GM23338 (cell line): ENCODE data around the gene DLX3. TPM values are rescaled to one million over a fixed set of nuclear protein-coding genes. Genes with fewer than 3 reads are reported as not detected.
A peak's percentile ranks its signal among the peaks of the same experiment; 100 is the strongest.

Source experiments
- ATAC-seq: fragments of 200-7000 bp; cut with Tn5 transposase; 3 replicates; pipeline ENCODE4 v1.9.1; 2020
- DNase-seq: peaks from one replicate; pipeline ENCODE4 v3.0.0-alpha.2; 2015; ENCODE audit warnings: low spot score
- H2AFZ ChIP-seq: fragments of 200-600 bp; sonication (generic); 2 replicates; pipeline ENCODE4 v1.8.0; 2016; ENCODE audit warnings: antibody characterized with exemption, mild to moderate bottlenecking, moderate library complexity
- H3F3A ChIP-seq: fragments of 200-600 bp; sonication (generic); replicated peaks from 2 replicates; pipeline ENCODE4 v1.8.0; 2017; ENCODE audit warnings: antibody characterized with exemption, mixed run types, low read depth
- H3K27ac ChIP-seq: fragments of 200-600 bp; sonication (generic); 2 replicates; pipeline ENCODE4 v1.6.1; 2016; ENCODE audit warnings: low read depth
- H3K27me3 ChIP-seq: fragments of 200-600 bp; sonication (generic); 2 replicates; pipeline ENCODE4 v1.8.0; 2016; ENCODE audit warnings: mild to moderate bottlenecking, mixed run types, moderate library complexity; ENCODE audit not compliant: insufficient read depth
- H3K36me3 ChIP-seq: fragments of 200-600 bp; sonication (generic); 2 replicates; pipeline ENCODE4 v1.8.0; 2016; ENCODE audit warnings: mild to moderate bottlenecking; ENCODE audit not compliant: insufficient read depth
- H3K4me1 ChIP-seq: fragments of 200-600 bp; sonication (generic); 2 replicates; pipeline ENCODE4 v1.8.0; 2016; ENCODE audit warnings: mild to moderate bottlenecking, moderate library complexity; ENCODE audit not compliant: insufficient read depth
- H3K4me2 ChIP-seq: fragments of 200-600 bp; sonication (generic); 2 replicates; pipeline ENCODE4 v1.7.1; 2017; ENCODE audit warnings: mixed run types
- H3K4me3 ChIP-seq: fragments of 200-600 bp; sonication (generic); 2 replicates; pipeline ENCODE4 v1.6.1; 2016; ENCODE audit warnings: mixed run types
- H3K79me2 ChIP-seq: fragments of 200-600 bp; sonication (generic); replicated peaks from 2 replicates; pipeline ENCODE4 v1.8.0; 2017; ENCODE audit warnings: mild to moderate bottlenecking; ENCODE audit not compliant: insufficient read depth
- H3K9me2 ChIP-seq: fragments of 200-600 bp; sonication (generic); 2 replicates; pipeline ENCODE4 v1.8.0; 2017; ENCODE audit not compliant: insufficient read depth
- H4K20me1 ChIP-seq: fragments of 200-600 bp; sonication (generic); replicated peaks from 2 replicates; pipeline ENCODE4 v1.8.0; 2017; ENCODE audit warnings: mild to moderate bottlenecking; ENCODE audit not compliant: insufficient read depth
- H3K27ac Mint-ChIP-seq: 2 replicates; pipeline ENCODE4 v1.8.0; 2020; ENCODE audit warnings: inconsistent platforms, mild to moderate bottlenecking, moderate library complexity, mixed read lengths
- H3K27me3 Mint-ChIP-seq: 3 replicates; pipeline ENCODE4 v1.8.0; 2022; ENCODE audit warnings: low read depth, mild to moderate bottlenecking, moderate library complexity, mixed read lengths, inconsistent platforms; ENCODE audit not compliant: insufficient read depth, poor library complexity
- H3K36me3 Mint-ChIP-seq: 3 replicates; pipeline ENCODE4 v1.8.0; 2021; ENCODE audit warnings: low read depth, mild to moderate bottlenecking, inconsistent platforms, moderate library complexity, mixed read lengths
- H3K4me1 Mint-ChIP-seq: 3 replicates; pipeline ENCODE4 v1.8.0; 2020; ENCODE audit warnings: mild to moderate bottlenecking, inconsistent platforms, mixed read lengths
- H3K4me3 Mint-ChIP-seq: 3 replicates; pipeline ENCODE4 v1.8.0; 2021; ENCODE audit warnings: moderate library complexity, mild to moderate bottlenecking, inconsistent platforms, mixed read lengths
- H3K9me3 Mint-ChIP-seq: 3 replicates; pipeline ENCODE4 v1.8.0; 2020; ENCODE audit warnings: moderate library complexity, mild to moderate bottlenecking, inconsistent platforms, mixed read lengths
- CTCF ChIP-seq, 2 experiments: fragments of 200-600 bp in 1 of 2; sonication (generic) in 1 of 2; conservative IDR thresholded peaks; 2 replicates each; pipeline versions ENCODE4 v1.5.1 to v1.6.1; 2016 to 2017; ENCODE audit warnings: antibody characterized with exemption in 2 of 2, low read depth in 2 of 2, mild to moderate bottlenecking in 2 of 2, moderate library complexity in 1 of 2
- EZH2 ChIP-seq: fragments of 200-600 bp; sonication (generic); IDR thresholded peaks from one replicate; pipeline ENCODE4 v1.8.0; 2017; ENCODE audit warnings: antibody characterized with exemption, mild to moderate bottlenecking, low read depth; ENCODE audit not compliant: unreplicated experiment
- EZH2phosphoT487 ChIP-seq: fragments of 200-600 bp; sonication (generic); IDR thresholded peaks from one replicate; pipeline ENCODE4 v1.8.1; 2018; ENCODE audit warnings: antibody characterized with exemption; ENCODE audit not compliant: unreplicated experiment
- NANOG ChIP-seq: IDR thresholded peaks from 2 replicates; pipeline ENCODE4 v1.6.1; 2016; ENCODE audit warnings: antibody characterized with exemption, borderline replicate concordance
- polyA plus RNA-seq: library from polyadenylated mRNA; unstranded; fragments of >200 nt; fragmentation: Nextera tagmentation; extraction: Ambion mirVana; gene quantifications from 2 replicates; pipeline ENCODE4 v1.2.1, GENCODE V29; 2016
- total RNA-seq: library from RNA; depleted of rRNA; stranded (reverse); fragments of >200 nt; shearing (Covaris generic); gene quantifications from 2 replicates; pipeline ENCODE4 v1.2.3, GENCODE V29; 2014

DLX3 gene
- total and polyA plus RNA-seq, 2 experiments from 2014 or later = 0.14 to 0.27 TPM

- ATAC-seq = peak; percentile 58
- Histone ChIP-seq H4K20me1 (0 out of 2 replicates have a peak, but pooled peaks cover 8% of the 10 kb centered on the region), H2AFZ (peak overlapping the region; percentile 98), H3K36me3 (no peaks in the 10 kb centered on the region), H3K27ac (no peak overlapping the region), H3K4me1 (peaks cover 14% of the 10 kb centered on the region), H3K27me3 (peaks cover 88% of the 10 kb centered on the region), H3F3A (peaks cover 3% of the 10 kb centered on the region; the same call in 1 of the 2 replicates), H3K9me2 (no peaks in the 10 kb centered on the region), H3K79me2 (no peaks in the 10 kb centered on the region), H3K4me3 (0 out of 2 replicates have a peak overlapping the region, but pooled peaks have one; percentile 29), H3K4me2 (peak overlapping the region; percentile 68; the same call in 1 of the 2 replicates)
- Mint-ChIP-seq H3K27me3 (peaks cover 51% of the 10 kb centered on the region), H3K9me3 (no peaks in the 10 kb centered on the region; the same call in 2 of the 3 replicates), H3K4me3 (no peak overlapping the region), H3K4me1 (peaks cover 26% of the 10 kb centered on the region), H3K36me3 (no peaks in the 10 kb centered on the region; the same call in 2 of the 3 replicates), H3K27ac (no peak overlapping the region)
- no peak for TF ChIP-seq NANOG
- peak; percentile 89 to 96 for TF ChIP-seq CTCF (conservative IDR thresholded peaks at IDR 0.05; ENCODE audit: low read depth in 2 of 2)
- peak; percentile 94 for DNase-seq
Measured at GRCh38 chr17:49997773-49998703, 3.0 kb upstream of the DLX3 start.

- DNase-seq (no peak), ATAC-seq (no peak)
- Histone ChIP-seq H4K20me1 (0 out of 2 replicates have a peak, but pooled peaks cover 8% of the 10 kb centered on the region), H3K27ac (no peak overlapping the region), H2AFZ (no peak overlapping the region), H3K36me3 (no peaks in the 10 kb centered on the region), H3F3A (peaks cover 3% of the 10 kb centered on the region; the same call in 1 of the 2 replicates), H3K4me1 (peaks cover 14% of the 10 kb centered on the region), H3K9me2 (no peaks in the 10 kb centered on the region), H3K4me3 (peak overlapping the region; percentile 69), H3K4me2 (peak overlapping the region; percentile 94), H3K79me2 (no peaks in the 10 kb centered on the region), H3K27me3 (peaks cover 95% of the 10 kb centered on the region)
- Mint-ChIP-seq H3K9me3 (no peaks in the 10 kb centered on the region; the same call in 2 of the 3 replicates), H3K27me3 (peaks cover 58% of the 10 kb centered on the region), H3K27ac (no peak overlapping the region), H3K4me3 (peak overlapping the region; percentile 57), H3K36me3 (no peaks in the 10 kb centered on the region; the same call in 2 of the 3 replicates), H3K4me1 (peaks cover 30% of the 10 kb centered on the region)
- TF ChIP-seq EZH2 (peak; percentile 8), CTCF (conservative IDR thresholded peaks at IDR 0.05; ENCODE audit: low read depth in 2 of 2) (no peak), EZH2phosphoT487 (no peak)
Measured at GRCh38 chr17:49997301-49997650, 2.3 kb upstream of the DLX3 start.
